ENCODE results near the gene KRTAP10-8. TPM values are rescaled to one million over a fixed set of nuclear protein-coding genes. Genes with fewer than 3 reads are reported as not detected.
"Not testable (repeated sequence)": the region's sequence is repeated elsewhere in the genome, so short reads cannot be mapped to it uniquely, and the experiment has no call there.

Gene KRTAP10-8
- polyA plus RNA-seq, 1 donor from 2014 or later = not detected

GRCh38 chr21:44658913-44659595 lies 47.2 kb downstream of the KRTAP10-8 start:
- Histone ChIP-seq H3K79me2 (replicated peaks; ENCODE audit: insufficient read depth, low read length) (no peaks in the 10 kb centered on the region), H3K27ac (ENCODE audit: low read length) (no peak overlapping the region), H3K9ac (ENCODE audit: low read length) (no peak overlapping the region), H3K9me3 (ENCODE audit: low read length) (no peaks in the 10 kb centered on the region), H3K4me2 (ENCODE audit: low read length) (no peak overlapping the region), H3K9me2 (ENCODE audit: insufficient read depth, low read length) (no peaks in the 10 kb centered on the region), H4K20me1 (ENCODE audit: insufficient read depth) (no peaks in the 10 kb centered on the region), H3F3A (ENCODE audit: insufficient read depth, low read length, poor library complexity, severe bottlenecking) (no peaks in the 10 kb centered on the region), H3K4me3 (ENCODE audit: low read length) (no peak overlapping the region), H3K27me3 (ENCODE audit: insufficient read depth, low read depth, low read length) (no peaks in the 10 kb centered on the region), H2AFZ (ENCODE audit: low read depth, low read length) (no peak overlapping the region), H3K36me3 (ENCODE audit: insufficient read depth, low read length) (no peaks in the 10 kb centered on the region)
- no peak for TF ChIP-seq EZH2 (IDR thresholded peaks at IDR 0.05; ENCODE audit: borderline replicate concordance, insufficient read depth, low read length, poor library complexity, severe bottlenecking)
- TF ChIP-seq CTCF (IDR thresholded peaks at IDR 0.05; ENCODE audit: poor library complexity, severe bottlenecking) = no peak
- no peak for TF ChIP-seq REST (IDR thresholded peaks at IDR 0.05; ENCODE audit: borderline replicate concordance)
- TF ChIP-seq RAD21 (conservative IDR thresholded peaks at IDR 0.05) = no peak
- TF ChIP-seq MXI1 (conservative IDR thresholded peaks at IDR 0.05; ENCODE audit: poor library complexity, severe bottlenecking) = no peak
- TF ChIP-seq POLR2AphosphoS5 (IDR thresholded peaks at IDR 0.05) = no peak
- no peak for TF ChIP-seq SMC3 (conservative IDR thresholded peaks at IDR 0.05; ENCODE audit: poor library complexity)
- no peak for TF ChIP-seq EP300 (conservative IDR thresholded peaks at IDR 0.05; ENCODE audit: poor library complexity, severe bottlenecking)
- TF ChIP-seq TAF1 (IDR thresholded peaks at IDR 0.05; ENCODE audit: low read depth) = no peak

- H3K27ac ChIP-seq (ENCODE audit: low read length); H2AFZ ChIP-seq (ENCODE audit: low read depth, low read length); H3K9ac ChIP-seq (ENCODE audit: low read length); H3K9me2 ChIP-seq (ENCODE audit: insufficient read depth, low read length); H3K4me2 ChIP-seq (ENCODE audit: low read length); H3K9me3 ChIP-seq (ENCODE audit: low read length); H3K27me3 ChIP-seq (ENCODE audit: insufficient read depth, low read depth, low read length); H3K36me3 ChIP-seq (ENCODE audit: insufficient read depth, low read length); H3K79me2 ChIP-seq (replicated peaks; ENCODE audit: insufficient read depth, low read length); H3F3A ChIP-seq (ENCODE audit: insufficient read depth, low read length, poor library complexity, severe bottlenecking); H4K20me1 ChIP-seq (ENCODE audit: insufficient read depth); H3K4me3 ChIP-seq (ENCODE audit: low read length): not testable (repeated sequence)
Observed at GRCh38 chr21:44661567-44661966, 49.7 kb downstream of the KRTAP10-8 start.

Other genes with a start within 250 kb of the KRTAP10-8 start
- 3.8 and 5.0 TPM in 2 replicates for gene LRRC3, start 156.6 kb upstream of the KRTAP10-8 start, polyA plus RNA-seq
- not detected in 2 replicates for gene KRTAP10-1, start 71.9 kb upstream of the KRTAP10-8 start, polyA plus RNA-seq
- gene KRTAP10-2, start 60.6 kb upstream of the KRTAP10-8 start, polyA plus RNA-seq = not detected in 2 replicates
- gene KRTAP10-3, start 53.3 kb upstream of the KRTAP10-8 start, polyA plus RNA-seq = not detected in 2 replicates
- not detected in 2 replicates for gene KRTAP10-4, start 38.4 kb upstream of the KRTAP10-8 start, polyA plus RNA-seq
- gene KRTAP10-5, start 31.5 kb upstream of the KRTAP10-8 start, polyA plus RNA-seq = not detected in 2 replicates
- not detected in 2 replicates for gene KRTAP10-6, start 19.6 kb upstream of the KRTAP10-8 start, polyA plus RNA-seq
- not detected in 2 replicates for gene KRTAP10-7, start 11.5 kb upstream of the KRTAP10-8 start, polyA plus RNA-seq
- not detected in 2 replicates for gene KRTAP10-9, start 15.0 kb downstream of the KRTAP10-8 start, polyA plus RNA-seq
- gene KRTAP10-10, start 25.3 kb downstream of the KRTAP10-8 start, polyA plus RNA-seq = not detected in 2 replicates
- gene KRTAP10-11, start 34.3 kb downstream of the KRTAP10-8 start, polyA plus RNA-seq = not detected in 2 replicates
- not detected in 2 replicates for gene KRTAP12-4, start 42.6 kb downstream of the KRTAP10-8 start, polyA plus RNA-seq
- not detected in 2 replicates for gene KRTAP12-3, start 45.9 kb downstream of the KRTAP10-8 start, polyA plus RNA-seq
- gene KRTAP12-2, start 54.8 kb downstream of the KRTAP10-8 start, polyA plus RNA-seq = not detected in 2 replicates
- gene KRTAP12-1, start 70.1 kb downstream of the KRTAP10-8 start, polyA plus RNA-seq = not detected in 2 replicates
- not detected in 2 replicates for gene KRTAP10-12, start 85.1 kb downstream of the KRTAP10-8 start, polyA plus RNA-seq
- 0.19 TPM in 1 of 2 replicates, not detected in the other for gene TSPEAR, start 99.5 kb downstream of the KRTAP10-8 start, polyA plus RNA-seq
- 116 and 127 TPM in 2 replicates for gene UBE2G2, start 189.7 kb downstream of the KRTAP10-8 start, polyA plus RNA-seq
- gene SUMO3, start 206.0 kb downstream of the KRTAP10-8 start, polyA plus RNA-seq = 113 TPM in 2 replicates